H7 (cell line): ENCODE data around the gene ELAPOR2. TPM values are rescaled to one million over a fixed set of nuclear protein-coding genes. Genes with fewer than 3 reads are reported as not detected.

ENCODE experiments used
- DNase-seq: peaks from one replicate; pipeline ENCODE4 v3.0.0; 2012
- H3K27me3 ChIP-seq: 2 replicates; pipeline ENCODE4 v1.6.0; 2011; ENCODE audit warnings: mild to moderate bottlenecking, low read length; ENCODE audit not compliant: control insufficient read depth, insufficient read depth
- H3K36me3 ChIP-seq: replicated peaks from 2 replicates; pipeline ENCODE4 v1.5.1; 2011; ENCODE audit warnings: low read length; ENCODE audit not compliant: control insufficient read depth, insufficient read depth
- H3K4me3 ChIP-seq: 2 replicates; pipeline ENCODE4 v1.5.1; 2011; ENCODE audit warnings: low read depth, mild to moderate bottlenecking, control low read depth, low read length, moderate library complexity; ENCODE audit not compliant: insufficient read depth
- total RNA-seq: library from RNA; depleted of rRNA; stranded (reverse); fragments of >200 nt; shearing (Covaris generic); gene quantifications from 2 replicates; pipeline ENCODE4 v1.2.3, GENCODE V29; 2014; rRNA removed

The ELAPOR2 gene
- total RNA-seq, 1 experiment from 2014 or later: 16.1 TPM

DNA sequence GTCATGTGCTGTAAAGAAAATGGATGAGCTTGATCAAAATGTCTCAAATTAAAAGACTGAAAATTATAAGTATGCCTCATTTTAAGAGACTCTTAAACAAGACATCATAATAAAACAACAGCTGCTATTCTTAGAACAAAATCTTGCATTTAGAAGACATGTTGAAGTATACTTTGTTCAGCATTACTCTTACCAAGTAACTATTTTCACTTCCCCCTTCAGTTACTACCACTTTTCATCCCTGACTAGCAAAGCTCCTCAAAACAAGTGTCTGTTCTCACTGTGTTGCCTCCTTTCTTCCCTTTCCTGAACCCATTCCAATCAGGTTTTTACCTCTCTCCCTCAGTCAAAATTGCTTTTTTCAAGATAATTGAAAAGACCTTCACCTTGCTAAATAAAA is 31.6 kb downstream of the ELAPOR2 start:
- no peaks in the 10 kb centered on the region for H3K27me3 ChIP-seq
- H3K36me3 ChIP-seq: no peaks in the 10 kb centered on the region
- no peak overlapping the region for H3K4me3 ChIP-seq
- no peak for DNase-seq

DNA sequence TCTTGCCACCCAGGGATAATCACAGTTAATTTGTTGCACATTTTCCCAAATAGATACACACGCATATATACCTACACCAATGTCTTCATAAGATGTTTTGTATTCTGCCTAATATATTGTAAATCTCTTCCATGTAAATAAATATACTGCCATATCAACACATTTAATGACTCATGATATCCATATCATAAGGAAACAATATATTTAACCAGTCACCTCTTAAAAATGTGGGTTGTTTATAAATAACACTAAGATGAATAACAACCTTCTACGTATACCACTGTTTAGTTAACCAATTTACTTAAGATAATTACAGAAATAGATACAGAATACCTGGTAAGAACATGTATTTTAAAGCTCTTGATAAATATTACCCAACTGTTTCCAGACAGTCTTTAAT is 38.2 kb downstream of the ELAPOR2 start:
- H3K27me3 ChIP-seq: no peaks in the 10 kb centered on the region
- no peaks in the 10 kb centered on the region for H3K36me3 ChIP-seq
- no peak overlapping the region for H3K4me3 ChIP-seq
- no peak for DNase-seq

DNA sequence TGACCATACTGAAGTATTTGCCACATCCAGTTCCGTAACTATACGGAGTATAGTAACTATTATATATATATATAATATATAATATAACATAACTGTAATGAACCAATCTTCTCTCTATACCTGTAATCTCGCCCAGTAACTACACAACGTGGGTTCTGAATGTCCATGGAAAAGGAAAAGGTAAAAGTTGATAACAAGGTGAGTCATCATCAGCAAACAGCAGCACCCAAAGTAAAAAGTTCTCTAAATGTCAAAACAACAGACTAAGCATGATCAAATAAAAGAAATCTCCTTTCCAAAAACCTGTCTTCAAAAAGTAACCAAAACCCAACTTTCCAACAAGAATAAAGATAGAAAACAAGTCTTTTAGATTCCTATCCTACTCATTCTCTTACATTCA is 42.8 kb downstream of the ELAPOR2 start:
- no peak for DNase-seq
- Histone ChIP-seq H3K36me3 (no peaks in the 10 kb centered on the region), H3K4me3 (no peak overlapping the region), H3K27me3 (no peaks in the 10 kb centered on the region)

DNA sequence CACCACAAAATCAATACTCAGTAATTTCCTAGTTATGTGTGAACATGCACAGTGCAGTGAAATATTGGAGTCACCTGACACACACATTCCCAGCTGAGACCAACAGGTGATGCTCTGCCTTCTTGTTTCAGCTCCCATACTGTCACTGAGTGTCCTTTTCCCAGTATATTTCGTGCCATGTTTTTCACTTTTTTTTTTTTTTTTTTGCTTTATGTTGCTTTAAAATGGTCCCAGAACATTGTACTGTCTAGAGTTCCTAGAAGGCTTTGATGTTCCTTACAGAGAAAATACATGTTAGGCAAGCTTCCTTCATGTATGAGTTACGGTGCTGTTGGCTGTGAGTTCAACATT is 45.6 kb downstream of the ELAPOR2 start:
- Histone ChIP-seq H3K27me3 (no peaks in the 10 kb centered on the region), H3K36me3 (no peaks in the 10 kb centered on the region), H3K4me3 (no peak overlapping the region)
- no peak for DNase-seq

DNA sequence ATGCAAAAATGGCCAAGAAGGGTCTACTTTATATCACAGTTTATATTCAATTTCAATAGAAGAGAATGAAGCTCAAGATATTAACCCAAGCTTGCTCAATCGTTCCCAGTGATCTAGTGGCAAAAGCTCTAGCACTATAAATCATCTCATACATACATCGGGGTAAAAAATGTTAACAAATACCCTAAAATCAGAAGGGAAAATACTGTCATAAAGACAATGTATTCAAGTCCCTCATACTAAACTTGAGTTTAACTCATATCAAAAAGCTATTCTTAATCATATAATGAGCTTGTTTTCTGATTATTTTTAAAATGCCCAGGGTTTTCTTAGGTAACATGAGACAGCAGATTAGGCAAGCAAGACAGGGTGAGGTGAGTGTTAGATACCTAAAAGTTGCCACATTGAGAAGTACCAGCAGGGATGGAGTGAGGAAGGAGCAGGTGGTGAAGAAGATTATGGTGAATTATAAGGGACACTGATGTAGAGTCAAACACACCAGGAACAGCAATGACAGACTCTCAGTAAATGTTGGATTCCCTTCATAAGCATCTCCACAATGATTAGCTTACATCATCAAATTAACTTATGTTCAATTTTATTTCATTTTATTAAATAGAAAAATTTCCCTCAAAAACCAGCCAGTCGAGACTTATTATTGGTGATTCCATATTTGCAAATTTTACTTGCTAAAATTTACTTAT is 46.2 kb downstream of the ELAPOR2 start:
- no peak for DNase-seq
- no peaks in the 10 kb centered on the region for H3K36me3 ChIP-seq
- no peaks in the 10 kb centered on the region for H3K27me3 ChIP-seq
- no peak overlapping the region for H3K4me3 ChIP-seq

Other genes with a start within 250 kb of the ELAPOR2 start
- gene DMTF1, start 92.8 kb upstream of the ELAPOR2 start, total RNA-seq: 70.7 and 74.4 TPM in 2 replicates
- gene TMEM243, start 160.1 kb upstream of the ELAPOR2 start, total RNA-seq: 25.9 and 28.9 TPM in 2 replicates